Measurements from ENCODE around the gene COBL.

The COBL gene

DNA sequence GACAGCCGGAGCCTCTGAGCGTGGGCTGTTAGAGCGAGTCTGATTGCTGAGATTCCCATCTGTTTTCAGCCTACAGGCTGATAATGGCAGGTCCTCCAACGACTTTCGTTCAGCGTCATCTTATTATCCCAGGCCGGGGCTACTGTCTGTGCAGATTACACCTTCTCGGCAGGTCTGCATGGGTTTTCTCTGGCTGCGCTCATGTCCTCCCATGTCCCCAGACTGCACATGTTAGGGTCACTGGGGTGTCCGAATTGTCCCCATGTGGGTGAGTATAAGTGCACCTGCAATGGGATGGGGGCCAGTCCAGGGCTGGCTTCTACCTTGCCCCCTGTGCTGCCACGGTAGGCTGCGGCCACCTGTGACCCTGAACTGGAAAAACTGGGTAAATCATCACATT is 257.8 kb downstream of the COBL start:
- DNase-seq (ENCODE audit: low read depth in 2 of 2): no peak

DNA sequence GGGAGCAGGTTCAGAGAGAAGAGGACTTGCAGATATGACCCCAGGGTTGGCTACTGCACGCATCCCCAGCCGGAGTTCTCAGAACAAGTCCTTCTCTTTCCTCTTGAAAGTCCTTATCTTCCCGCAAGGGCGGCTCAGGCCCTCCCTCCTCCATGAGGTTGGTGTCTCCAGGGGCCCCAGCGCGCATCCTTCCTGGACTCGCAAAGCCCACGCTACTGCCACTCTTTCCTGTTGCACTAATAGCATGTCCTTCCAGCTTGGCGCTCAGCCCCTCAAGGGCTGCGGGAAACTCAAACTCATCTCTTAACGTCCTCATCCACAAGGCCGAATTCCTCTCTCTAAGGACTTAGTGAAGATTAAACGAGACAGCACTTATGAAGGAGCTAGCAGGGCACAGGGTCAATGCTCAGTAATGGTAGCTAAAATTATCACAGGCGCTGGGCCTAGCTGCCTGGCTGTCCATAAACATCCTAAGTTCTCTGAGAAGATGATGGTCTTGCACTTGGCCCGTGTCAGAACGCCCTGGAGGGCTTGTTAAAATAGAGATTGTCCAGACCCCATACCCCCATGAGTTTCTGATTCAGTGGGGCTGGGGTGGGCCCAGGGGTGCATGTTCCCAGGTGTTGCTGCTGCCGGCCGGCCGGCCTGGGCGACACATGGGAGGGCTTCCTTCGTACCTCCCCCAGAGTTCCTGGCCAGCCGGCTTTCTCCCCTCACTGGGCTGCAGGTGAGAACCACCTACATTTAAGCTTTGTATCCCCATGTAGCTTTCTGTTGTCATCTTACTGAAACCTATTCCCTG is 261.4 kb downstream of the COBL start:
- DNase-seq (ENCODE audit: low read depth in 2 of 2): no peak

DNA sequence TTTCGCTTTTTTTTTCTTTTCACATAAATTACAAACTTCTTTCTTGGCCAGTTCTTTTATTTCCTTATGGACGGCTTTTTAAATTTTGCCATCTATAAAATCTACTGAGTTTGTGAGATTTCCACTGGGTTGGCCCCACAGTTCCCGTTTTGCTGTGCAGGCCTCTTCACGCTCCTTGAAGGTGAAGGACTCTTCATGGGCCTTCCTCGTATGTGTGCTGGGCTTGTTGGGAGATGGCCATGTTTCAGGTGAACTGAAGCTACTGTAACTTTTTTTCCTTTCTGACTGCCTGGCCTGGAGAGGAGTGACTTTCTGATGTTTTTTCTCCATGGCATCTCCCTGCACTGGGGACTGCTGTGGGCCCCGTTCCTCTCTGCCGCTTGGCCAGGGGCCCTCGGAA is 262.4 kb downstream of the COBL start:
- no peak for DNase-seq (ENCODE audit: low read depth in 2 of 2)

DNA sequence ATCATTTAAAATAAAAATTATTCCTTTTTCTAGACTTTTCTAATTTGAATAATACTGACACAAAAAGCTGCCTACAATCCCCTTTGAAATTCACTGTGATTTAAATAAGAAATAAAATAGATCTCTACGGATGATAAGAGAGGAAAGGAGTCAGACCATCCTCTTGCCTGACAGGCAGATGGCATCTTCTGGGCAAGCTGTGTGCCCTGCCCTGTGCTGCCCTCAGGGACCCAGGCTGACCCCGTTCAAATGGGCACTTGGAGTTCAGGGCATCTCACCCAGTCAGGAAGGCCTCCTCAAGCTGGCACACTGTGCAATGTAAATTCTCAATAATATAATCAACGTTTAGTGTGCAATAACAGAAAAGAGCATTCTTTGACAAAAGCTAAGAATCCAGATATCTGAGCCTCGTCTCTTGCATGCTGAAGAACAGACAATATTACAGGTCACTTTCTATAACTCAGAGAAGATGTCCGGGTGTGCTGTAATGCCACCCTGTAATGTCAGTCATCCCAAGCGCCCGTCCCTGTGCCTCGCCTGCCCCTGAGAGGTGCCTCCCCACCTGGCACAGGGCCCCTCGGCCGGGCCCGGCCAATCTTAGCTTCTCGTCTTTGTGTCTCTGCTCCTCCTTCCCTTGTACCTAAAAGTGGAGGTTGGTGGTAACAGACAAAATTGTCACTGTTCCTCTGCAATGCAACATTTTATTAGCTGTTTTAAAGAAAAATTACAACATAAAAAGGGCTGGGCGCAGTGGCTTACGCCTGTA is 263.3 kb downstream of the COBL start:
- no peak for DNase-seq (ENCODE audit: low read depth in 2 of 2)

DNA sequence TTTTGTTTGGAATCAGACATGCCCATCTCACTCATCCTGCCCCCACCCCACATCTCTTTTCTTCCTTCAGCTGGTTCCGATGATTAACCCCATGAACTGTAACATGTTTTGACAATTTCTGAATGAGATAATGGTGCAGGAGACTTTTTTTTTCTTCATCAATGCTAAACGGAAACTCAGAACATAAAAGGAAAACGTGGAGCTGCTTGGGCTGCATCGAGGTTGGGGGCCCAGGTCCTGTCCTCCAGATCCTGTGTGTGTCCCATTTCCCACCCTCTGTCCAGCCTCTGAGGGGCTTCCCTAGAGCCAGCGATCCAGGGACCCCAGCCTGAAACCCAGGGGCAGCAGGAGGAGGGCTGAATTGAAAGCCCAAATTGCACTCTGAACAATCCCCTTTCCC is 270.1 kb downstream of the COBL start:
- no peak for DNase-seq (ENCODE audit: low read depth in 2 of 2)

DNA sequence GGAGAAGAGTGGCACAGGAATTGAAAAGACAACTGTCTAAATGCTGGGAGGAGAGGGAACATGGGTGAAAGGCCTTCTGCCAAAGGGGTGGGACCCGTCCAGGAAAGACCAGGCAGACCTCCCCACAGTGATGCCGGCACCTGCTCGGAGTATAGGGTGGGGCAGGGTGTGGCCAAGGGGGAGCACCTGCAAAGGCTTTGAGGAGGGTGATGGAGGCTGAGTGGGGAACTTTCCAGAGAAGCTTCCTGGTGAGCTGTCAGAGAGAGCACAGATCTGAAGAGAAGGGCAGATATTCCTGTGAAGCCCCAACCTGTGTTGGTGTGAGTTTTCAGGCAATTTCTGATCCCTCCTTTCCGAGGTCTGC is 270.5 kb downstream of the COBL start:
- no peak for DNase-seq (ENCODE audit: low read depth in 2 of 2)

DNA sequence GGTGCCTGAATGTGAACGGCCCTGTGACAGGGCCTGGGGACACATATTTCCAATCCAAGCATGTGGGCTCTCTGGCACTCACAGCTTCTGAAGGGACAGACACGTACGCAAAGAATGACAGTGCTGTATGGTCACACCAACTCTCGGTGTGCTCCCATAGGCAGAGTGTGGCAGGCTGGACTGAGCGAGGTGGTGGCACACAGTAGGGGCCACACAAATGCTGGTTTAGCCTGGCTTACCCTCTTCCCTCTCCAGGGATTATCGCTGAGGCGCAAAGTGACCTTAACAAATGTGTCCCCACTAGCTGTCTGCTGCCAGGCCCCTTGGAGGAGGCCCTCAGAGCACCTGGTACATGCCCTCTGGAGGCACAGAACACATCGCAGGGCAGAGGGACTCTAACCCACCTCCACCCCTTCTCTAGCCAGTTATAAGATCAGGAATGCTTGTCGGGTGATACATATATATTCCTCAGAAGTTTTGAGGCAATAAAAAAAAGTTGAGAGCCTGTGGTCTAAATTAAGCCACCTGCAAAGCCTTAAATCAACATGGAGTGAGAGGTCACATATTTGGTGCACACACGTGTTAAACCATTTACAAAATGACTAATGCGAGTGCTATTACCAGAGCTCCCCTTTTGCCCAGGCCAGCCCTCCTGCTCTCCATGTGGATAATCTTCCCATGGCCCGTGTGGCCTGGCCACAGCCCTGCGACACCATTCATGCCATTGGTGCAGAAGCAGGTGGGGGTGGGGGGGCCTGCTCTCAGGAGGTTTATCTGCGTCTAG is 271.1 kb downstream of the COBL start:
- DNase-seq (ENCODE audit: low read depth in 2 of 2): no peak

DNA sequence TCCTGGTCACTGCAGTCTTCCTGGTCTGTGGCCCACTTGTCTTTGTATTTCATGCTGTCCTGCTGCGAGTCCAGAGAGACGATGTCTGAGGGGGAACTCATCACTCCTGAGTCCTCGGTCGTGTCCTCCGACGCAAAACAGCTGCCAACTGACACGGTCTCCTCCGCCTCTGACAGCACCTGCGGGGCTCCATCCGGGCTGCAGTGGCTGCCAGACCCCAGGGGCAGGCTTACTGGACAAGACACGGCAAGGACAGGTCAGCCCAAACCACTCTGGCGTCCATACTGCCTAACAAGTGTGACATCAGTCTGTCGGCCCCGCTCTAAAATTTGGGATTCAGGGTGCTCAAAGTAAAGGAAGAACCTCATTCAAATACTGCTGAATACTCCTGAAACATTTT is 273.1 kb downstream of the COBL start:
- DNase-seq (ENCODE audit: low read depth in 2 of 2): no peak

DNA sequence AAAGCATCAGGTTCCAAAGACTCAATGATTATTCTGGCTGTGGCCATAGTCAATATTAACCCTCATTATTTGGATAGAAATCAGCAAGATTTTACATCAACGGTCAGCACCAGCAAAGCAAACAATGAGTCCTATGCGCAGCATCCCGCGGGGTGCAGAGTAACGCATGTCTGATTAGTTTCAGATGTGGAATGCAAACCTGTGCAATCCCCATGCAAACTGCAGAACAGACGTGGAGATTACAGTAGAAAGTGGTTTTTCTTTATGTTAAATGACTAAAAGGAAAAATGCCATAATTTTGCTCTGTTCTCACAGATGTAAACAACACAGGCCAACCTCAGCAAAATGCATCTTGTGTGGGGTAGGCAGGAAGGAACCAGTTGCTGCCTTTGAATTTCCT is 275.8 kb downstream of the COBL start:
- no peak for DNase-seq (ENCODE audit: low read depth in 2 of 2)

DNA sequence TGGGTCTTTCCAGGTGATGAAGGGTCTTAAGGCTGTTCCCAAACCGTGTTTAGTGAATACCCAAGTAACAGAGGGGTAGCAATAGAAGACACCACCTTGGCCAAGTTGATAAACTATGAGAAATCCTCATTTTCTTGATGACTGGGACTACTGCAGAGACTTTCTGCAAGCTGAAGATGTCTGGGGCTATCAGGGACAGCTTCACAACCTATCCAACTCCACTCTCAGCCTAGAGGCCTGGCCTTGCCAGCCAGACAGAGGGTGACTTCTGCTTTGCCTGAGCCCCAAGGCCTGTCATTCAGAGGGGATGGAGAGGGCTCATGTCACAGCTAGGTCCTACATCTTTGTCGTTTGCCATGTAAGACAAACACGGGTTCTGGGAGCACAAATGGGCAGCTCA is 278.0 kb downstream of the COBL start:
- DNase-seq (ENCODE audit: low read depth in 2 of 2): no peak

DNA sequence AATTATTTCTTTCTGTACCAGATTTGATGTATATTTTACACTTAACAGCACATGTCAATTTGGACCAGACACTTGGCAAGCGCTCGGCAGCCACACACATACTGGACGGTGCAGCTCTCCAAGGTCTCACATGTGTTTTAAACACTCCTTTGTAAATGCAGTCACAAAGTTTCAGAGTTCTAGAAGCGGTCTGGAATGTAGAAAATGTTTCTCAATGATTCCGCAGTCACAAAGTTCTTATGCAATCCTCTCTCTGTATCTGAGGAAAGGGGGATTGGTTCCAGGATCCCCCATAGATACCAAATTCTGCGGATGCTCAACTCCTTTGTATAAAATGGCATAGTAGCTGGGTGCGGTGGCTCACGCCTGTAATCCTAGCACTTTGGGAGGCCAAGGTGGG is 280.9 kb downstream of the COBL start:
- DNase-seq (ENCODE audit: low read depth in 2 of 2): no peak

DNA sequence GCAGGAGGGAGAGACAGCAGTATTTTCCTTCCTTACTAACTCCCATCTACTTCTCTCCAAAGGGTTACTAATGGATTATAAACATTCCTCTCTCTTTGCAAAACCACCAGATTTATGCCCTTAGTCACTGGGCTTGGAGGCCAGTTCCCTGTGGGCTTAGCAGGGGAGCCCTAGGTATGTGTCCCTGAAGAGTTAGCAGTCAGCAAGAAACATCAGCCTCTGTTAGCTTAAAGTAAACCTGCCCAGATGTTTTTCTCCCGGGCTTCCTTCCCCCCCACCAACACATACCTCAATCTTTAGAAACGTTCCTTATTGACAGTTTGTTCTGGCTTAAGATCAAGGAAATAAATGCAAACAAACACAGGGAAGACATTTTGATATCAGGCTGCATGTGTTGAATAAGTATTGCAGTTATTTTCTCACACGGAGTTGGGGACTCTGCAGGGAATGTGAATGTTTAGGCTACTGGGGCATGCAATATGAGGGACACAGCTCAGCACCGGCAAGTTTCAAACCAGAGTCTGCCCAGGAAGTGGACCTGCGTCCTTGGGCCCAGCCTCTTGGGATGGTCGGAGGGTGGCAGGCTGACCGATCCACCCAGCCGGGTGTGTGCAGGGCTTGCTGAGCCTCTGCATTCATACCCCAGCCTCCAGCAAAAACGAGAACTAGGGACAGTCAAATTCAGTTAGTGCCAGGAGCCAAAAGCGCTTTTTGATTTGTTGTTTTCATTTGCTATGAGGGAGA is 281.9 kb downstream of the COBL start:
- no peak for DNase-seq (ENCODE audit: low read depth in 2 of 2)

DNA sequence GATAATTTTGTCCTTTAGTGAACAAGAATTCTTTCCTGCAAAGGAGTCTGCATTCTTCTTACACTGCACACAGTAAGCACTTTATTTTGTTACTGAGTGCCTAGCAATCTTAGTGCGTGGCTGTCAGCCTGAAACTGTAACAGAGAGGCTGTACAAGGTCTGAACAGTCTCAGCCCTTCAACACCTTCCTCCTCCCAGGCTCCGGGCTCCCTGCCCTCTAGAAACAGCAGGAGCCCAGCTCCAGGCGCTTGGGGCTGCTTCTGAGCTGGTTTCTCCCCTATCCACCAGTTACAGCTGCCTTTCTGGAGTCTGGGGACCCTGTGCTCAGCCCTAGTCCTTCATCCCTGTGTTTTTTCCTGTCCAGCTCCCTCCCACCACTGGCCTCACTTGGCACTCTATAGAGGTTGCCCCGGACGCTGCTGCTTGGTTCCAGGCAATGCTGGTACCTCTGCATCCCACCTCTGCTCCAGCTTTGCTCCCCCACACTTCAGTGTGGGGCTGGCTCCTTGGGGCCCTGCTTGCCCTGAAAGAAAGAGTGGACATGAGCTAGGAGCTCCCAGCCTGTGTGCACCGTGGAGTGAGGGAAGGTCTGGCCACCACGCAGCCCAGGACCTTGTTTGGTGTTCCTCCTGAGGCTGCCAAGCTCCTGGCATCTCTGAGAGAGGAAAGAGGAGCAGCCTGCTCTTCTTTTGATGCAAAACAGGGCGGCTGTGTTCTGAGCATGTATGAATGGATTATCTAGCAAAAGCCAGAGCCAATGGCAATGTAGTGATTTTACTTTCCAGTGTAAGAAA is 282.7 kb downstream of the COBL start:
- DNase-seq (ENCODE audit: low read depth in 2 of 2): no peak

DNA sequence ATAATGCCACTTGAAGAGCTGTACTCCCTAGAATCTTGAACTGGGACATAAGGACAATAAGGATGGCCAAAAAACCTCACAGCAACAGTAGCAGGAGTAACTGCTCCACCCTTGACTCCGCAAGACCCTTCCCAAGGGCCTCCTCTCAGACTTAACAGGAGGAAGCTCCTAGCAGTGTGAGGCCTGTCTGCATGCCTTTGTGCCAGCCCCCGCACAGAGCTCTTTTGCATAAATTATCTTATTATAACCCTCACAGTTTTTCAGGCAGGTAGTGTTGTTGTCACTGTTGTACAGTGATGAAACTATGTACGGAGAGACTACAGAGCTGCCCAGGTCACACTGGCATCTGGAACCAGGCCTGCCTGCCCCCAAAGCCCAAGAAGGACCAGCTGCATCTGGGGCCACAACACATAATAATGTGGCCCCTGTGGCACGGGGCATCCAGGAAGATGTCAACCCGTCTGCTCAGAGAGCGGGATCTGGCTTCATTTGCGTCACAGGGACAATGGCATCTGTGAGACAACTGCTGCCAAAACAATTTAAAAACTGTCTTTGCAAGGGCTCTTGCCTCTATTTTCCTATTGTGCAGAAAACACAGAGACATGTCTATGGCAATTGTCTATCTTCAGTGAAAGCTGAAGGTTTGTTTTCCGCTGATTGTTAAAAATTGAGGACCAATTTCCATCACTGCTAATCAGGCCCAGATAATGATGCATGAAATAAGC is 284.7 kb downstream of the COBL start:
- DNase-seq (ENCODE audit: low read depth in 2 of 2): no peak

DNA sequence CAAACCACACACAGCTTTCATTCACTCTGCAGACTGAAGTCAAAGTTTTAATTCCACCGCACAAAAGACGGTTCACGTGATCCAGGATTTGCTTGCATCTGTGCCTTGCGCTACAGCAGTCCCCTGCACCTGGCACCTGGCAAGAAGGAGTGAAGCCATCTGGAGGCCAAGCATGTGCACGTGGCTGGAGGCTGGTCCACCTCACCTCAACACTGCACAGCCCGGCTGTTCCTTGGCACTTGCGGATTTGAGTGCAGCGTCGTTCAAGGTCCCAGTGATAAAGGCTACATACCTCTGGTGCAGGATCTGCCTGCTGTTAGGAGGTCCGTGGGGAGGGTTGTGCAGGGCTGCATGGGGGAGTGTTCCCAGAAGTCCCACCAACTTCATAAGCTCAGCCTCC is 285.4 kb downstream of the COBL start:
- no peak for DNase-seq (ENCODE audit: low read depth in 2 of 2)

DNA sequence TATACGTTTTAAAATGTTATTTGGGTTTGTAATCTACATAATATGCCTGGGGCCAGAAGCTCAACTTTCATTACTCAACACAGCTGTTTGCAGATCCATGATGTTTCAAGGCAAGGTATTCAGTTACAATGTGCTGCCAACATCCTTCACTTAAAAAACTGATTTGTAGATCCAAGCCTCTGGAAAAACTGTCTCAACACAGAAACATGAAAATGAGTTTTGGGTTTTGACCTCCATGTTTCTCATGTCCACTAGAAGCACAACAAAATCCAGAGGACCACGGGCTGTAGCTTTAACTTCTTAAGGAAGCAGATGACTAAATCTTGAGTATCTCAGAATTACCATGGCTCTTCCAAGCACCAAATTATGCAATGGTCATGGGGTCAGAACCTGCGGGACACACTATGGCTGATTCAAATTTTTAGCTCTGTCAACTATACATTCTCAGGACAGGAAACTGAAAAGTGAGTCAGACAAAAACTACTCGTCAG is 286.9 kb downstream of the COBL start:
- no peak for DNase-seq (ENCODE audit: low read depth in 2 of 2)

DNA sequence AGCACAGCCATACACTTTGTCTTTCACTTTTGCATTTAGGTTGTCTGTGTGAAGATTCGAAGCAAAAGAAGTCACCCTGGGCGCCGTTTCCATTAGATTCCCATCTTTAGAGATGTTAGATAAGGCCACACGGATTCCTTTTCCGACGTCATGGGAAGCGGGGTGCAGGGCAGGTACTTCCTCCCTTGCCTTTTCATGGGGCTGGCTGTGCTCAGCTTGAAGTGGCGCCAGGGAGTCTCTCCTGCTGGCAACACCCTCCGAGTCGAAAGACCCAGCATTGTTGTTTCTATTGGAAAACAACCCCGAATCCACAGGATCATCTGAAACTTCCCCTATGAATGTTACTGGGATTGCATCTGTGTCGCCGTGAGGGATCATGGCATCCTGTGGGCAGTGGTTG is 287.5 kb downstream of the COBL start:
- no peak for DNase-seq (ENCODE audit: low read depth in 2 of 2)

DNA sequence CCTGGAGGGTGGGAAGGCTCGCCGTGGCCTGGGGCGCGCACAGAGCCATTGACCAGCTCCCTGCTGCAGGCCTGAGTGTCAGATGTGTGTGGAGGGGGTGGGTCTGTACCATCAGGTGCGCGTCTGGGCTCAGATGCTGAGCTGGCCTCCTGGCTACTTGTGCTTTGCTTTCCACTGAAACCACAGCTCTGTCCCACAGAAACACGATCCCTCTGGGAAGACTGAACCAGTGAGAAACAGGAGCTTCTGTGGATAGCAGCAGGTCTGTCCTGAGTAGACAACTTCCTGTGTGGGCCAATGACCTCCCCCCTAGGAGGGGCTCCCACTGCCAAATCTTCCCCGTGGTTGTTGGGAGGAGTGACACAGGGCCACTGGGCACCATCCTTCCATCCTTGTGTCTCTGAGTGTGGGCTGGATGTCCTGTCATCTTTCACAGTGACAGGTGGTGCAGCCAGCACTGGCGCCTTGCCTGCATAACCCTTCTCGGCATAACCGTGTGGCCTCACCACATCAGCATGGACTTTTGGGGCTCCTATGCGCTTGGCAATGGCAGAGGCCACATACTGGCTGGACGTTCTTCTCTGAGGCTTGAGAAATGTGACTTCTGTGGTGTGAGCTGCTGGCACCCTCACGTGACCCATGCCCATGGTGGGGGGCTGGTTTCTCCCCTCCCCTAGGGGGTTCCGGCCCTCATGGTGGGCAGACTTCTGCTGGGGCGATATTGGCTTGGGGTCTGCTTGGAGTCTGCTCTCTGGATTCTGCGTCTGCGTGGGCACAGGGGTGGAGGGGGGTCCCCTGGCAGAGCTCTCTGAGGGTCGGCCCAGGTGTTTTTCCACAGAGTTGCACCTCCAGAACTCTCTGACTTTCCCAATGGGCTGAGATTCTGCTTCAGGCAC is 288.4 kb downstream of the COBL start:
- DNase-seq (ENCODE audit: low read depth in 2 of 2): no peak

Measured in activated CD4-positive, alpha-beta T cell treated with anti-CD3 and anti-CD28 coated beads for 24 hours (primary cell).